Neural progenitor cell (in vitro differentiated cells): ENCODE results near the gene FHL2.

ENCODE experiments used
- EZH2 ChIP-seq: fragments of 200-600 bp; sonication (generic); IDR thresholded peaks from 2 replicates; pipeline ENCODE4 v1.6.1; 2017; ENCODE audit warnings: antibody characterized with exemption, mild to moderate bottlenecking, moderate library complexity
- EZH2phosphoT487 ChIP-seq: fragments of 200-600 bp; sonication (generic); IDR thresholded peaks from 2 replicates; pipeline ENCODE4 v1.6.1; 2017; ENCODE audit warnings: antibody characterized with exemption
- TF ChIP-seq, protein P1 (sequence below): fragments of 200-600 bp; sonication (generic); IDR thresholded peaks from 2 replicates; pipeline ENCODE4 v1.5.1; 2017; ENCODE audit warnings: antibody characterized with exemption, mild to moderate bottlenecking

DNA sequence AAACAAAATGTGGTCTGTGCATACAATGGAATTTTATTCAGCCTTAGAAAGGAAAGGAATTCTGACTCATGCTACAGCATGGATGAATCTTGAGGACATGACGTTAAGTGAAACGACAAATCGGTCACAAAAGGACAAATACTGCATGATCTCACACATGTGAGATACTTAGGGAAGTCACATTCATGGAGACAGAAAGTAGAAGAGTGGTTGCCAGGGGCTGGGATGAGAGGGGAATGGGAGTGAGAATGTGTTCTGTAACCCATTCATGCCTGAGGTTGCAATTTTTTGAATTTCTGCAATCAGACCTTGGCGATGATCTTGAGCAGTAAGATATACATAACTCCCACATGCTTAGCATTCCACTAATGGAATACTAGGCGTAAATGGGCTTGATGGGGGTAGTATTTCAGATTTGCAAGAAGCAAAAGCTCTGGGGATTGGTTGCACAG lies 22.0 kb downstream of the FHL2 start:
- TF ChIP-seq EZH2 (no peak), EZH2phosphoT487 (no peak)
- TF ChIP-seq, protein P1, sequence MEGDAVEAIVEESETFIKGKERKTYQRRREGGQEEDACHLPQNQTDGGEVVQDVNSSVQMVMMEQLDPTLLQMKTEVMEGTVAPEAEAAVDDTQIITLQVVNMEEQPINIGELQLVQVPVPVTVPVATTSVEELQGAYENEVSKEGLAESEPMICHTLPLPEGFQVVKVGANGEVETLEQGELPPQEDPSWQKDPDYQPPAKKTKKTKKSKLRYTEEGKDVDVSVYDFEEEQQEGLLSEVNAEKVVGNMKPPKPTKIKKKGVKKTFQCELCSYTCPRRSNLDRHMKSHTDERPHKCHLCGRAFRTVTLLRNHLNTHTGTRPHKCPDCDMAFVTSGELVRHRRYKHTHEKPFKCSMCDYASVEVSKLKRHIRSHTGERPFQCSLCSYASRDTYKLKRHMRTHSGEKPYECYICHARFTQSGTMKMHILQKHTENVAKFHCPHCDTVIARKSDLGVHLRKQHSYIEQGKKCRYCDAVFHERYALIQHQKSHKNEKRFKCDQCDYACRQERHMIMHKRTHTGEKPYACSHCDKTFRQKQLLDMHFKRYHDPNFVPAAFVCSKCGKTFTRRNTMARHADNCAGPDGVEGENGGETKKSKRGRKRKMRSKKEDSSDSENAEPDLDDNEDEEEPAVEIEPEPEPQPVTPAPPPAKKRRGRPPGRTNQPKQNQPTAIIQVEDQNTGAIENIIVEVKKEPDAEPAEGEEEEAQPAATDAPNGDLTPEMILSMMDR, result no peak
